Kidney capillary endothelial cell (primary cell): Measurements from ENCODE around the gene OLFM4.
"Not testable (repeated sequence)": the region's sequence is repeated elsewhere in the genome, so short reads cannot be mapped to it uniquely, and the experiment has no call there.

ENCODE experiments used
- DNase-seq: peaks from one replicate; pipeline ENCODE4 v3.0.0-alpha.2; 2018; ENCODE audit warnings: low spot score

The OLFM4 gene

GRCh38 chr13:53028637-53029203, at the start of gene OLFM4:
Gene OLFM4 (plus strand): TSS chr13:53028813. CDS start chr13:53028837, 24 bp downstream.
- DNase-seq: no peak

- DNase-seq: no peak
Observed at GRCh38 chr13:52978989-52979388, 49.6 kb upstream of the OLFM4 start.

- no peak for DNase-seq
Observed at GRCh38 chr13:52980695-52981094, 47.9 kb upstream of the OLFM4 start.

GRCh38 chr13:52983836-52984235, 44.8 kb upstream of the OLFM4 start:
- DNase-seq: no peak

- no peak for DNase-seq
Observed at GRCh38 chr13:52984881-52985363, 43.7 kb upstream of the OLFM4 start.

- no peak for DNase-seq
Observed at GRCh38 chr13:52991344-52992020, 37.1 kb upstream of the OLFM4 start.

- DNase-seq: no peak
Observed at GRCh38 chr13:52992110-52992509, 36.5 kb upstream of the OLFM4 start.

GRCh38 chr13:52994051-52994450, 34.6 kb upstream of the OLFM4 start:
- no peak for DNase-seq

GRCh38 chr13:52994865-52995264, 33.7 kb upstream of the OLFM4 start:
- DNase-seq: no peak

- no peak for DNase-seq
Observed at GRCh38 chr13:52995946-52996345, 32.7 kb upstream of the OLFM4 start.

- DNase-seq: no peak
Observed at GRCh38 chr13:52997951-52998876, 30.4 kb upstream of the OLFM4 start.

GRCh38 chr13:52999093-52999696, 29.4 kb upstream of the OLFM4 start:
- no peak for DNase-seq

- no peak for DNase-seq
Observed at GRCh38 chr13:53001444-53002225, 27.0 kb upstream of the OLFM4 start.

GRCh38 chr13:53004573-53004972, 24.0 kb upstream of the OLFM4 start:
- no peak for DNase-seq

GRCh38 chr13:53005626-53006025, 23.0 kb upstream of the OLFM4 start:
- DNase-seq: no peak

- no peak for DNase-seq
Observed at GRCh38 chr13:53007872-53008271, 20.7 kb upstream of the OLFM4 start.

- DNase-seq: no peak
Observed at GRCh38 chr13:53010374-53011105, 18.1 kb upstream of the OLFM4 start.

- no peak for DNase-seq
Observed at GRCh38 chr13:53012707-53013106, 15.9 kb upstream of the OLFM4 start.

GRCh38 chr13:53013113-53013512, 15.5 kb upstream of the OLFM4 start:
- DNase-seq: no peak

GRCh38 chr13:53014018-53014417, 14.6 kb upstream of the OLFM4 start:
- not testable (repeated sequence) for DNase-seq
